Activated B cell treated with CpG ODN at 0.5 μM for 24 hours (primary cell): ENCODE data around the gene NAGPA. TPM values are rescaled to one million over a fixed set of nuclear protein-coding genes. Genes with fewer than 3 reads are reported as not detected.

ENCODE experiments used
- ATAC-seq: fragments of 200-7000 bp; cut with Tn5 transposase; one replicate; pipeline ENCODE4 v1.10.0; 2021; ENCODE audit warnings: low read depth, mild to moderate bottlenecking, moderate library complexity
- CTCF ChIA-PET: fragments of 350-600 bp; sonication (Branson Sonifier 250); formaldehyde crosslinking; loops from one replicate; lab custom pipeline; 2021; ENCODE audit warnings: antibody characterized with exemption; lab: Charles Lee
- POLR2A ChIA-PET: fragments of 350-600 bp; sonication (Branson Sonifier 250); formaldehyde crosslinking; loops from one replicate; lab custom pipeline; 2021; ENCODE audit warnings: antibody characterized with exemption; lab: Charles Lee
- DNase-seq: peaks from one replicate; pipeline ENCODE4 v3.0.0; 2022
- H3K27ac Mint-ChIP-seq: one replicate; pipeline ENCODE4 v1.8.0; 2020; ENCODE audit warnings: mixed read lengths
- H3K27me3 Mint-ChIP-seq: one replicate; pipeline ENCODE4 v1.8.0; 2021; ENCODE audit warnings: mixed read lengths
- H3K36me3 Mint-ChIP-seq: one replicate; pipeline ENCODE4 v1.8.0; 2021; ENCODE audit warnings: low read depth, mixed read lengths
- H3K4me1 Mint-ChIP-seq: one replicate; pipeline ENCODE4 v1.8.0; 2021; ENCODE audit warnings: mixed read lengths
- H3K4me3 Mint-ChIP-seq: one replicate; pipeline ENCODE4 v1.8.0; 2020; ENCODE audit warnings: mild to moderate bottlenecking, mixed read lengths
- H3K9me3 Mint-ChIP-seq: one replicate; pipeline ENCODE4 v1.8.0; 2020; ENCODE audit warnings: mixed read lengths
- intact Hi-C: fragments of 100-400 bp; cut with micrococcal nuclease; formaldehyde crosslinking; loops from one replicate; pipeline ENCODE4 v1.15.1; 2024
- total RNA-seq: library from RNA; stranded (reverse); gene quantifications from 2 replicates; pipeline ENCODE4 v1.2.3, GENCODE V29; 2022
- TF ChIP-seq, protein P1 (sequence below): fragments of 200-600 bp; IDR thresholded peaks from one replicate; pipeline ENCODE4 v1.8.0; 2022; ENCODE audit warnings: antibody characterized with exemption, mild to moderate bottlenecking

Gene NAGPA
- total RNA-seq, 1 donor from 2014 or later = 23.8 TPM

- CTCF ChIA-PET = no interaction called here
- Mint-ChIP-seq H3K9me3 (no peaks in the 10 kb centered on the region), H3K27me3 (peaks cover 3% of the 10 kb centered on the region), H3K4me1 (peaks cover 25% of the 10 kb centered on the region), H3K4me3 (peak overlapping the region; percentile 96), H3K27ac (peak overlapping the region; percentile 94), H3K36me3 (peaks cover 19% of the 10 kb centered on the region)
- POLR2A ChIA-PET = interaction anchor here (1.7 to 2.0 kb wide), 4 partner anchors 28 to 719 kb away, joined by 5 to 19 read pairs (median 6); partner anchors contain the start of genes NAGPA and PAM16
- TF ChIP-seq, protein P1, sequence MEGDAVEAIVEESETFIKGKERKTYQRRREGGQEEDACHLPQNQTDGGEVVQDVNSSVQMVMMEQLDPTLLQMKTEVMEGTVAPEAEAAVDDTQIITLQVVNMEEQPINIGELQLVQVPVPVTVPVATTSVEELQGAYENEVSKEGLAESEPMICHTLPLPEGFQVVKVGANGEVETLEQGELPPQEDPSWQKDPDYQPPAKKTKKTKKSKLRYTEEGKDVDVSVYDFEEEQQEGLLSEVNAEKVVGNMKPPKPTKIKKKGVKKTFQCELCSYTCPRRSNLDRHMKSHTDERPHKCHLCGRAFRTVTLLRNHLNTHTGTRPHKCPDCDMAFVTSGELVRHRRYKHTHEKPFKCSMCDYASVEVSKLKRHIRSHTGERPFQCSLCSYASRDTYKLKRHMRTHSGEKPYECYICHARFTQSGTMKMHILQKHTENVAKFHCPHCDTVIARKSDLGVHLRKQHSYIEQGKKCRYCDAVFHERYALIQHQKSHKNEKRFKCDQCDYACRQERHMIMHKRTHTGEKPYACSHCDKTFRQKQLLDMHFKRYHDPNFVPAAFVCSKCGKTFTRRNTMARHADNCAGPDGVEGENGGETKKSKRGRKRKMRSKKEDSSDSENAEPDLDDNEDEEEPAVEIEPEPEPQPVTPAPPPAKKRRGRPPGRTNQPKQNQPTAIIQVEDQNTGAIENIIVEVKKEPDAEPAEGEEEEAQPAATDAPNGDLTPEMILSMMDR = no peak
- no peak for ATAC-seq
- intact Hi-C loops = loop anchor here (1.0 to 5.0 kb wide), 2 partner anchors 37 to 223 kb away; partner anchors contain the start of genes GLYR1, NAGPA and UBN1
- DNase-seq = no peak
These were observed 36.9 kb upstream of the NAGPA start for GRCh38 chr16:5070431-5071186.

DNA sequence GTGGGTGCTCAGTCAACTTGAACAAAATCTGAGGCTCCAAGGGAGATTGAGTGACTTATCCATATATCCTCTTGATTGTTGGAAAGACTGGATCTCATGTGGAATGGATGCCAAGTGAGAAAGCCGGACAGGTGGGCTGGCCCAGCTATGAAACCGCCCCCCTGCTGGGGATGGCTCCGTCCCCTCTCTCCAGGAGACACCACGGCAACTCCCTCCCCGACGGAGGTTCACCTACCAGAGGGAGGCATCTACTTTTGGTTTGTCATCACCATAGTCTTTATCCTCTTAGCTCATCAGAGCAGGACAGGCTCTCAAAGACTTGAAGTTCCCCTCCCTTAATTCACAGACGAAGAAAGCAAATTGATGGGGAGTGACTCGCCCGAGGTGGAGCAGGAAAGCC lies 36.1 kb upstream of the NAGPA start:
- TF ChIP-seq, protein P1 = no peak
- Mint-ChIP-seq H3K27me3 (peaks cover 3% of the 10 kb centered on the region), H3K9me3 (no peaks in the 10 kb centered on the region), H3K36me3 (peaks cover 12% of the 10 kb centered on the region), H3K4me1 (peaks cover 25% of the 10 kb centered on the region), H3K27ac (no peak overlapping the region), H3K4me3 (no peak overlapping the region)
- no peak for DNase-seq
- CTCF ChIA-PET = no interaction called here
- POLR2A ChIA-PET = no interaction called here
- intact Hi-C loops = loop anchor here (5.0 kb wide), 1 partner anchor 223 kb away; the partner anchor contains the start of genes GLYR1 and UBN1
- no peak for ATAC-seq

- TF ChIP-seq, protein P1 = no peak
- Mint-ChIP-seq H3K27me3 (peaks cover 6% of the 10 kb centered on the region), H3K36me3 (peaks cover 6% of the 10 kb centered on the region)
These were observed 35.3 kb upstream of the NAGPA start for GRCh38 chr16:5069048-5069447.

DNA sequence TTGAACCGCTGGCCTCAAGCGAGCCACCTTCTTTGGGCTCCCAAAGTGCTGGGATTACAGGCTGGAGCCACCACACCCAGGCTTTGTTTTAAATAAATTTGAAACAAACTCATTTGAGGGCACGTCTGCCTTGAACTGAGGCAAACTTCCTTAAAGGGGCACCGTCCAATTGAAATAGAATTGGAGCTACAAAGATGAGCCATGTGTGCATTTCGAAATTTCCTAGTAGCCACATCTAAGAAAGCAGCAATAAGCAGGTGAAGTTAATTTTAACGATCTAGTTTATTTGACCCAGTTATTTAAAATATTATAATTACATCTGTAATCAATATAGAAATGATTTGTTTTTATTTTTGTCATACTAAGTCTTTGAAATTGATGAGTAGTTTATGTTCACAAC lies 32.8 kb upstream of the NAGPA start:
- H3K36me3 Mint-ChIP-seq = no peaks in the 10 kb centered on the region
- TF ChIP-seq, protein P1 = no peak
- peaks cover 7% of the 10 kb centered on the region for H3K4me1 Mint-ChIP-seq
- no peaks in the 10 kb centered on the region for H3K9me3 Mint-ChIP-seq
- H3K27me3 Mint-ChIP-seq = peaks cover 8% of the 10 kb centered on the region
- no peak overlapping the region for H3K4me3 Mint-ChIP-seq
- ChIA-PET POLR2A (no interaction called here), CTCF (no interaction called here)
- H3K27ac Mint-ChIP-seq = no peak overlapping the region
- DNase-seq (no peak), ATAC-seq (no peak)
- intact Hi-C loops = no loop called here

More at GRCh38 chr16:5069048-5069447, 35.3 kb upstream of the NAGPA start:
- Mint-ChIP-seq H3K4me1 (peaks cover 25% of the 10 kb centered on the region), H3K27ac (no peak overlapping the region), H3K4me3 (no peak overlapping the region), H3K9me3 (no peaks in the 10 kb centered on the region)
- ATAC-seq (no peak), DNase-seq (no peak)
- ChIA-PET CTCF (no interaction called here), POLR2A (no interaction called here)
- intact Hi-C loops = no loop called here

DNA sequence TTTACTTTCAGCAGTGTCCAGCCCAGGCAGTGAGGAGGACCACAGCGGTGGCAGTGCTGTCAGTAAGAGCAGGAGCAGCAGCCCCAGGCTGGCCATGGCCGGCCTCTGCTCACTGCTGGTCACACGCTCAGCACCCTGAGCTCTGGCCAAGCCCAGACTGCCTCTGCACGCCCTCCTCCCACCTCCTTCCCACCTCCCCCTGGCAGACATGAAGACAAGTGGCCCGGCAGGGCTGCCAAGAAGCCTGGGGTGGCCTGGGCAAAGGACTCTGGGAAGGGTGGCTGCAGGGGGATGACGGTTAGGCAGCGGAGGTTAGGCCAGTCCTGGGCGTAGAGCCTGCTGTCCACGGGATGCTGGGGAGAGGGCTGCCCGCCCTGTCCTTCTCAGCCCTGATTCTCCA lies 32.1 kb upstream of the NAGPA start, which contains the start of gene C16orf89:
Gene C16orf89, minus strand, starts transcription at position 144 of the 400 bp plus-strand sequence. Its CDS starts 48 bp downstream, at position 96.
- DNase-seq = no peak
- ChIA-PET CTCF (no interaction called here), POLR2A (no interaction called here)
- TF ChIP-seq, protein P1 = no peak
- H3K27ac Mint-ChIP-seq = no peak within 1 kb of the TSS
- peaks cover 8% of the 10 kb centered on the region for H3K27me3 Mint-ChIP-seq
- ATAC-seq = no peak
- no peaks in the 10 kb centered on the region for H3K4me1 Mint-ChIP-seq
- H3K36me3 Mint-ChIP-seq = no peaks in the 10 kb centered on the region
- no peak within 1 kb of the TSS for H3K4me3 Mint-ChIP-seq
- no peaks in the 10 kb centered on the region for H3K9me3 Mint-ChIP-seq
- intact Hi-C loops = no loop called here
